ENCODE data around the gene CLEC16A.
"Not testable (repeated sequence)": the region's sequence is repeated elsewhere in the genome, so short reads cannot be mapped to it uniquely, and the experiment has no call there.

Gene CLEC16A

DNA sequence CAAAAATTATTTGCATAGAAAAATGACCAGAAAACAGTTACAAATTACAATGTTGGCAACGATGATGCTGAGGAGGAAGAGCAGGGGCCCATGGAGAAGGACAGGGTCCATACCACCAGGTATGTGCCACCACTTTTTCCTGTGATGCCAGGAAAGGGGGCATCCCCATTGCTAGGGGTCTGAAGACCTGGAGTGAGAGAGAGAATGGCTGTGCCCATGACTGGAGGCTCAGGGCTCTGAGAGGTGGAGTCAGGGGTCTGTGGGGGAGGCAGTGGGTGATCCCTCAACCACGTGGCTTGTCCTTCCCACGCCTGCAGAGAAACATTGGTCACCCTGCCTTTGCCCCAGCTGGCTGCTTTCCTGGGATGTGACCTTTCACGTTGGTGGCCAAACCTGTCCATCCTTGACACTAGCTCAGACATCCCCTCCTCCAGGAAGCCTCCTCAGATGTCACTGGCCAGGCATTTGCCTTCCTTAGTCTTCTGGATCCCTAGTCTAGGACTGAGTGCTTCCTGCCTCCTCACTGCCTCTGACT is 260.2 kb downstream of the CLEC16A start:
- no peak for DNase-seq (ENCODE audit: low spot score)

GRCh38 chr16:11205065-11205699 is 260.8 kb downstream of the CLEC16A start:
- no peak for DNase-seq (ENCODE audit: low spot score)

DNA sequence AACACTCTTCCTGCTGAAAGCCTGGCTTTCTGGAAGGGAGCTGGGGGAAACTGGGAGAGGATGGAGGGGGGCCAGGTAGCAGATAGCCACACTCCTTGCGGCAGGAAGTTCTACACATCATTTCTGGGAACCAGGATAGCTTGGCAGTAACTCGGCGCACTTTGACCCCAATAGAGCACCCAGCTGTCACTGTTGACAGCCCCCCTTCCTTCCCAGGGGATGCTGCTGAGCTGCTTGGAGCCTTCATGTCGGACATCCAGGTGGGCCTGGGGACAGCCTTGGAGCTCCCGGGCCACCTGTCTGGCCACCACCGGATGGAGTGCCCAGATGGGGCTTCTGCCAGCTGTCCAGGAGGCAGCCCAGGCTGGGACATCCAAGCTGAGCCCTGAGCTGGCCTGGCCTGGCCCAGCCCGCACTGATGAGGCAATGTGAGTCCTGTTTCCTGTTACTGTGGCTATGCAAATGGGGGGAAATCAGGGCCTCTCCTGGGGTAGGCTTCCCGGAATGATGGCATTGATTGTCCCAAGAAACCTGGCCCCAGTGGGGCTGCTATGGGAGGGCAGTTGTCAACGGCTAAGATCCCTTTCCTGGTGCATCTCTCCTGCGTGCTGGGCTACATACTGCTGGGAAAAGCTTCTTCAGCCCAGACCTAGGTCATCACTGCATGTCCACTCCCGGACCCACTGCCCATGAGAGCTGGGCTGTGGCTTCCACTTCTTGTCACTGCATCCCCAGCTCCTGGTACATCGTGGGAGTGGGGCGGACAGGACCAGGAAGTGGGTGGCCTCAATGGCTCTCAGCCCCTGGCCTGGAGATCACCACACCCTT is 261.6 kb downstream of the CLEC16A start:
- no peak for DNase-seq (ENCODE audit: low spot score)

DNA sequence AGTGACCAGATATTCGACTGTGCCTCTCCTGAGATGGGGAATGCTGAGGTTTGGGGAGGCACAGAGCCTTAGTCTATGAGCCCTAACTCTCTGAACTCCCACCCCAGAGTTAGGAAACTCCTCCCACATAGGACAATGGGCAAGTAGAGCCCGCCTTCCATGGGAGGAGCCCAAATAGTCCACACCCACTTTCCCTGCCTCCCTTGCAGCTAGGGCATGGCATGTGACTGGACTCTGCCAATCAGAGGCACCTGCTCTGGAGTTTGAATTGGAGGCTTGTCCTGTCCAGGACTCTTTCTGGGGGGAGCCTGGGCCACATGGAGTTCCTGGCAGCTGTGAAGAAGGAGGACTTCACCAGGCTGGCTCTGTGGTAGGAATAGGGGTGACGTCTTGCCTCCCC is 263.3 kb downstream of the CLEC16A start:
- DNase-seq (ENCODE audit: low spot score): no peak

DNA sequence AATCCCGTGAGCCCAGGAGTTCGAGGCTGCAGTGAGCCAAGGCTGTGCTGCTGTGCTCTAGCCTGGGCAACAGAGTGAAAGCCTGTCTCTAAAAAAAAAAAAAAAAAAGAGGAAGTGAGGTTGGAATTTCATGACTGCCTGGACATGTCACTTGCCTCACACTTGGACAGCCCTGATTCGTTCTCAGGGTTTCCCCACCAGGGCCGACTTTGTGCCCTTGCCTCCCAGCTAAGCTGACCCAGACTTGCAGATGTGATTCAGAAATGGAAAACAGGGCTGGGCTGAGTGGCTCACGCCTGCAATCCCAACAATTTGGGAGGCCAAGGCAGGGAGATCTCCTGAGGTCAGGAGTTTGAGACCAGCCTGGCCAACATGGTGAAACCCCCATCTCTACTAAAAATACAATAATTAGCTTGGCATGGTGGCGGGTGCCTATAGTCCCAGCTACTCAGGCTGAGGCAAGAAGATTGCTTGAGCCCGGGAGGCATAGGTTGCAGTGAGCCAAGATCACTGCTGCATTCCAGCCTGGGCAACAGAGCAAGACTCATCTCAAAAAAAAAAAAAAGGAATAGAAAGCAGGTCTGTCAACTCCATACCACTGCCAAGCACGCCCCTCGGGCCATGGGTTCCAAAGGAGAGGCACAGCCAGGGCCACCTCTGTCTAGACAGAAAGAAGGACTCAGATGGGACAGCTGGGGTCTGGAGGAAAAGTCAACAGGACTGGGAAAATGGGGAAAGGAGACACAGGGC is 264.7 kb downstream of the CLEC16A start:
- no peak for DNase-seq (ENCODE audit: low spot score)

DNA sequence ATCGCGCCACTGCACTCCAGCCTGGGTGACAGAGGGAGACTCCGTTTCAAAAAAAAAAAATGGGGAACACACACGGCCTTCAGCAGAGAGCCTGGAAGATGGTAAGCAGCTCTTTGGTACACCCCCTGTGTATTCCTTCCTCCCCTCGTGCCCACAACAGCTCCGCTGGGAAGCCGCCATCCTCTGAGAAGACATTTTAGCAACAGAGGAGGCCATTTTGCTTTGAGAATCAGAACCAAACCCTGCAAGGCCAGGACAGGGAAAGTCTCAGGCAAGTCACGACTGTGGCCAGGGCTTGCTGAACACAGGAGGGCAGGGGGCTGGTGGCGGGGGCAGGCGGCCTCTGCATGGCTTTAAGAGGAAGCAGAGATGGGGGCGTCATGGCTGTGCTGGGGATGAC is 265.9 kb downstream of the CLEC16A start:
- DNase-seq (ENCODE audit: low spot score): no peak

DNA sequence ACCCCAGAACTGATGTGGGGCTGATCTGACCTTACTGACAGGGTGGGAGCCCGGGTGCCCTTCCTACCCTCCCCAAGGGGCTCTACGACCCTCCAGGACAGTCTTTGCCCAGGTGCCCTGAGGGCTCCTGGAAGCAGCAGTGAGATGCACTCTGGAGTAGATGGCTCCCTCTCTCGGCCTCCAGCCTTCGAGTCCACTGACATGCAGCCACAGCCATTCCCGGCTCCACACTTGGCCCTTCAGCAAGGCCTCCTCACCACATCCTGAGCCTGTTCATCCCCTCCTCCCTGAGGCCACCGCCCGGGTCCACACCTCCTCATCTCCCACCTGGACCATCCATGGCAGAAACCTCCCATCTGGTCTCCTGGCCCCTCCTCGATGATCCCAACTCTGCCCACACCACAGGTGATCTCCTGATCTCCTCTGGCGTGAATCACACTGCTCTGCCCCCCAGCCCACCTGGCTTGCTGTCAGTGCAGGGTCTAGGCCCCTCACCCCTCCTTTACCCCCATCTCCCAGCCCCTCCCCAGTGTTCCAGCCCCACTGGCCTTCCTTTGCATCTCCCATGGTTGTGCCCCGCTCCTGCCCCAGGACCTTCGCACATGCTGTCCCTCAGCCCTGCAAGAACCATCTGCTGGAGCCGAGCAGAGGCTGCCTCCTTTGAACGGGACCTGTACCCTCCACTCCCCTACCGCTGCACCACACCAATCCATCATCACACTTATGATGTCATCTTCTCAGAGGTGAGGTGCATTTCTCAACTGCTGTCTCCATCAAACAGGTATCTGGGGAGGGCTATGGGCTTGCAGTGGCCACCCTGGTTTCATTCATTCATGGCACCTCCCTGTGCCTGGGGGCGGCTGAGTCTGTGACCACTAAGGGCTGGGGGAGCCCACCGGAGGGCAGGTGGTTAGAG is 267.0 kb downstream of the CLEC16A start:
- no peak for DNase-seq (ENCODE audit: low spot score)

DNA sequence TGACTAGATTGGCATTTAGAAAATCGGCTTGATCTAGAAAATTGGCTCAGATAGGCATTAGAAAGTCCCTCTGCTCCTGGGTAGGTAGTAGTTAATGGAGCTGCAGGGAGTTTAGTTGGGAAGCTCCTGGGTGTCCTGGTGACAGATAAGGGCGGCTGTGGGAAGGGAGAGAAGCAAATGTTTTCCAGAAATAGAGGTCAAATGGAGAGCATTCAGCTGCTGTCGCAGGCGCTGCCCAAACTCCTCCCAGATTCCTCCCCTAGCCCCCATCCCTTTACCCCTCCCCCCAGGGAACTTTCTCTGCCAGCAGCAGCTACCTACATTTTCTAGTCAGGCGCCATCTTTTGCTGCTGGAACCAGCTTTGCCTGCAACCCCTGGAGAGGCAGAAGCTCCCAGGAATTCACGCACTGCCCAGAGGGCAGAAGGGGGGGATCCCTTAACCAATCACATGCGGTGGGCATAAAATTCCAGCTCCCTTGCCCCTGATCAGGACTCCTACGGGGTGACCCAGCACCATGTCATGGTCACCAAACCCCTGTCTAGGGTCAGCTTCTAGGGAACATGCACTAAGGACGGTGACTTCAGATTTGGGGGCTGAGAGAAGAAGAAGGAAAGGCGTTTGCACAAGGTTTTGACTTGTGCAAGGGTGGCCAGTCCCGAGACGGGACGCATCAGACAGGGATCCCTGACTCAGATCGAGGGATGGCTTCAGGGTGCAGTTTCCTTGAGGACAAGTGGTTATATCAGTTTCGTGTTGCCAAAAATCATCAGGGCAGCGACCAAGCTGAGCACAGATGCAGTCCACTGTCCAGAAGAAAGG is 267.8 kb downstream of the CLEC16A start:
- no peak for DNase-seq (ENCODE audit: low spot score)

DNA sequence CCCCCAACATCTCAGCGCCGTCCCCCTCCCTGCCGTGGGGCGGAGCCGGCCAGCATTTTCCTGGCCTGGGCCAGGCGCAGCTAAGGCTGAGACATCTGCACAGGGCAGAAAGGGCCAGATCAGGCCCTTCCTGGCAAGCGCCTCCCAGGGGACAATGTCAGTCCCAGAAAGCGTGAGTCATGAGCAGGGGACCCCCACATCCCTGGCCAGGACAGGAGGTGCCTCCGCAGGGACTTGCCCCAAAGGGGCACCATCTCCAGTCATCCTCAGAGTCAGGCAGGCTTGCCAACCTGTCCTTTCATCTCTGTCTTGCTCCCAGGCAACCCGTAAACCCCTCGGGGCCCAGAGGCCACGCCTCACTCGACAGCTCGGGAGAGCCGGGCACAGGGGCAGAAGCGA is 268.4 kb downstream of the CLEC16A start:
- DNase-seq (ENCODE audit: low spot score): no peak

DNA sequence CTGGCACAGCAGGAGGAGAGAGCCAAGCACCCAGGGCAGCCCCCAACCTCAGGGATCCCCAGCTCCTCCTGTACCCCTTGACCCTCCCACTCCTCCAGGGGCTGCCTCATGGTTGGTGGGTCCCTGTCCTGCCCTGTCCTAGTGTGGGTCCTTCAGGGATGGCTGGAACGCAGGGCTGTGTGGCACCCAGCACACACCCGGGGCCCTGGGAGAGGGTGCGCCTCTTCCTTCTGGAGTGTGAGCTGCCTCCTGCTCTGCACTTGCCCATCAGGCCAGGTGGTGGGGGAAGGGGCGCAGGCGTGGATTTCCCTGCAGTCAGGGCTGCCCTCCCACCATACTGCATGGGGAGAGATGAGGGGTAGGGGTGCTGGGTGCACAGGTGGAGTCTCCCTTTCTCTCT is 269.0 kb downstream of the CLEC16A start:
- no peak for DNase-seq (ENCODE audit: low spot score)

DNA sequence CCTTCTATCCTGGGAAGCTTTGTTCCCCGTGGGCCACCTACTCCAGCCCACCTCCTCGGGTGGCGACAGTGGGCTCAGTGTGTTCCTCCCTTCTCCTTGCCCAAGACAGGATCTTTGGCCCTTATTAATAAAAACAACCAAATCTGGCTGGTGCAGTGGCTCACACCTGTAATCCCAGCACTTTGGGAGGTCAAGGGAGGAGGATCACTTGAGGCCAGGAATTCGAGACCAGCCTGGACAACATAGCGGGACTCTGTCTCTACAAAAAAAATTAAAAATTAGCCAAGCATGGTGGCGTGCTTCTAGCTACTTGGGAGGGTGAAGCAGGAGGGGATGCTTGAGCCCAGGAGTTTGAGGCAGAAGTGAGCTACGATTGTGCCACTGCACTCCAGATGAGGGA is 269.4 kb downstream of the CLEC16A start:
- no peak for DNase-seq (ENCODE audit: low spot score)

DNA sequence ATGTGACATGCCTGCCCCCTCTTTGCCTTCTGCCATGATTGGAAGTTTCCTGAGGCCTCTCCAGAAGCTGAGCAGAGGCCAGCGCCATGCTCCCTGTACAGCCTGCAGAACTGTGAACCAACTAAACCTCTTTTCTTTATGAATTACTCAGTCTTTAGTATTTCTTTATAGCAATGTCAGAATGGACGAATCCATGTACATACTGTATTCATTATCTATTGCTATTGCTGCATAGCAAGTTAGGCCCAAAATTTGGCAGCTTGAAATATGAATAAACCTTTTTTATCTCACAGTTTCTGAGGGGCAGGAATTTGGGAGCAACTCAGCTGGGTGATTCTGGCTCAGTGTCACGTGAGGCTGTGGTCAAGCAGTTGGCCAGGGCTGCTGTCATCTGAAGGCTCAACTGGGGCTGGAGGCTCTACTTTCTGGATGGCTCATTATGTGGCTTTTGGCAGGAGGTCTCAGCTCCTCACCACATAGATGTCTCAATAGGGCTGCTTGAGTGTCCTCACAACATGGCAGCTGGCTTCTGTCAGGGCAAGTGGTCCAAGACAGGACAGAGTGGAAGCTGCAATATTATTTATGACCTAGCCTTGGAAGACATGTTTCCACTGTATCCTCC is 271.7 kb downstream of the CLEC16A start:
- no peak for DNase-seq (ENCODE audit: low spot score)

DNA sequence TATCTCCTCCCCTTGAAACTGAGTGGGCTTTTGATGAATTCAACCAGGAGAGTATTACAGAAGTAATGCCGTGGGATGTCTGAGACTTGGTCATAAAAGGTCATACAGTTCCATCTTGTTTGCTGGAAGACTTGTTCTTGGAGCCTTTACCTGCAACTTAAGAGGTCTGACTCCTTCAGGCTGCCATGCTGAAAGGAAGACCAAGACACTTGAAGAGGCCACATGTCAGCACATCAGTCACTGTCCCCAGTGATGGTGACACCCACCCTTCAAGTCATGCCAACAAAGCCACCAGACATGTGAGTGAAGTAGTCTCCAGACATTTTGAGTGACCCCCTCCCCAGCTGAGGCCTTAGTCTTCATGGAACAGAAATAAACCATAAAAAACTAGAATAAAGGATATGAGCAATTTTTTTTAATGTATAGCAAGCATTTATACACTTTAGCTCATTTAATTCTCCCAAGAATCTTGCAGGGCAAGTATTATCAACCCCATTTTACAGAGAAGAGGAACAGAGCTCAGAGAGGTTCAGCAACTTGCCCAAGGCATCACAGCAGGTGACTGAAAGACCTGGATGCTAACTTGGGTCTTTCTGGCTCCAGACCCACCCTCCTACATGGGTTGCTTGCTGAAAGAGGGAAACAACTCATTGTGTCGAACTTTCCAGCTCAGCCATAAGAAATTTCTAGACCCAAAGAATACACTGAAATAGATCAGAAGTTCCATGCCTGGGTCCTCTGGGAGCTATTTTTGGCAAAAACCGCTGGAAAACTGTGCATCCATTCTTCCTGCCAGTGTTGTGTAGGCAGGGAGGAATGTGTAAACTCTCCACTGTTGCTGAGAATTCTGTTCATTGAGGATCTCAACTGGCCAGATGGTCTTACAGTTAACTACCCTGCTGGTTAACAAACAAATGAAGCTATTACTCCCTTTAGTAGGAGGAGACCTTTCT is 273.6 kb downstream of the CLEC16A start:
- DNase-seq (ENCODE audit: low spot score): no peak

GRCh38 chr16:11218604-11218962 is 274.2 kb downstream of the CLEC16A start:
- no peak for DNase-seq (ENCODE audit: low spot score)

- DNase-seq (ENCODE audit: low spot score): no peak
Measured at GRCh38 chr16:11219178-11219577, 274.8 kb downstream of the CLEC16A start.

DNA sequence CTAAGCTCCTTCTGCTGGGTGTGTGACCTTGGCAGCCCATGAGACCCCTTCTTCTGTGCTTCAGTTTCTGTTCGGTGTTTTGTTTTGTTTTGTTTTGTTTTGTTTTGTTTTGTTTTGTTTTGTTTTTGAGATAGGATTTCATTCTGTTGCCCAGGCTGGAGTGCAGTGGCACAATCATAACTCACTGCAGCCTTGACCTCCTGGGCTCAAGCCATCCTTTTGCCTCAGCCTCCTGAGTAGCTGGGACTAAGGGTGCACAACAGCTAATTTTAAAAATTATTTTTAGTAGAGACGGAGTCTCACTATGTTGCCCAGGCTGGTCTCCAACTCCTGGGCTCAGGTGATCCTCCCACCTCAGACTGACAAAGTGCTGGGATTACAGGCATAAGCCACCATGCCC is 276.1 kb downstream of the CLEC16A start:
- DNase-seq (ENCODE audit: low spot score): not testable (repeated sequence)

- DNase-seq (ENCODE audit: low spot score): no peak
Measured at GRCh38 chr16:11224096-11224893, 279.9 kb downstream of the CLEC16A start.

DNA sequence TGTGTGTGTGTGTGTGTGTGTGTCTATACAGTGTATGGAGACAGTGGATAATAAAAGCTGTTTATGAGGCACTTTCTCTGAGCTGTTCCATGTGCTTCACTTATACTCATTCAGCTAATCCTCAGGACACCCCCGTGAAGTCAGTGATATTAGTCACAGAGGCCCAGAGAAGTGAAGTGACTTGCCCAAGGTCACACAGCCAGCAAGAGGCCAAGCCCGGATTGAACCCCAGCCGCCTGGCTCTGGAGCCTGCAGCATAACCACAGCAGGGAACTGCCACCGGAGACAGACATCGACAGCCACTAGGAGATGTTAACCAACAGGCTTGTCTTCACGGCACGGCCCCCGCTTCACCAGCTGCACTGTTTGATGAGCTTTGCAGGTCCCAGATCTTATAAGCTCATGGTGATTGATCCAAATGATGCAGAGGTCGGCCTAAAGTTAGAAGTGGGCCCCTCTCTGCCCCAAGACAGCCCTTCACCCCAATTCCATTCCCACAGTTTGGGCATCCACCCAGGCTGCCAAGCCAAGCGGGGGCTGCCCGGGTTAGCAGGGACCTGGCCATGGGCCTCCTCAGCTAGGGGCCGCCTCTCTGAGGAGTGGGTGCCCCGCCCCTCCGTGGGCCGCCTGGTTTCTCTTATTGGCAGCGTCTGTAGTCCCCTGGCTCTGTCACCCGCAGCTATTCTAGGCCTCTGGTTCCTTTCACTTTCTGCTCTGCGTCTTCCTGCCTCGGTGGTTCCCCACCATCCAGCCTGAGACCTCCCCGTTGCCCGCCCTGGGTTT is 280.7 kb downstream of the CLEC16A start:
- DNase-seq (ENCODE audit: low spot score): no peak

Data from LoVo (cell line).